Measurements from ENCODE around the gene DIS3. TPM values are rescaled to one million over a fixed set of nuclear protein-coding genes. Genes with fewer than 3 reads are reported as not detected.
"Not testable (repeated sequence)": the region's sequence is repeated elsewhere in the genome, so short reads cannot be mapped to it uniquely, and the experiment has no call there.

The DIS3 gene
- total RNA-seq, 4 donors from 2014 or later, result 6.0 to 18.1 (median 13.5) TPM

GRCh38 chr13:72737033-72737432 lies 44.7 kb downstream of the DIS3 start:
- 39 to 74% methylated on average over 3 of the region's 3 CpGs for WGBS, 2 donors (ENCODE audit: low coverage in 1 of 2)
- no peak for DNase-seq

GRCh38 chr13:72728290-72728605 lies 53.5 kb downstream of the DIS3 start:
- Histone ChIP-seq H3K9me3 (no peaks in the 10 kb centered on the region), H3K36me3 (no peaks in the 10 kb centered on the region), H3K27me3 (no peaks in the 10 kb centered on the region), H3K4me3 (peak overlapping the region; percentile 47 to 91 (median 83)), H3K27ac (peak overlapping the region; percentile 73 to 90 (median 80)), H3K4me1 (peaks cover 5 to 33% (median 27%) of the 10 kb centered on the region in 4 donors)
- no peak for TF ChIP-seq CTCF (IDR thresholded peaks at IDR 0.05)
- TF ChIP-seq POLR2AphosphoS5 (IDR thresholded peaks at IDR 0.05), result no peak
- TF ChIP-seq POLR2A (IDR thresholded peaks at IDR 0.05), result no peak
- no peak for TF ChIP-seq EP300 (IDR thresholded peaks at IDR 0.05; ENCODE audit: low read depth)
- in situ Hi-C loops (cut with MboI; ENCODE audit: low pct_ligation_motif_present in 1 of 4, low pct_unique_long_range_greater_than_20kb in 1 of 4, low sequenced_read_pairs in 3 of 4), result no loop called here
- DNase-seq, result no peak
- intact Hi-C loops (cut with DNase I; ENCODE audit: low total_unique reads), result no loop called here
- 5 to 13% methylated on average over 3 of the region's 3 CpGs for WGBS, 2 donors (ENCODE audit: low coverage in 1 of 2)

More at GRCh38 chr13:72737033-72737432, 44.7 kb downstream of the DIS3 start:
- Histone ChIP-seq H3K36me3 (no peaks in the 10 kb centered on the region), H3K27me3 (no peaks in the 10 kb centered on the region), H3K27ac (no peak overlapping the region), H3K9me3 (no peaks in the 10 kb centered on the region), H3K4me3 (no peak overlapping the region), H3K4me1 (peaks cover 0 to 6% (median 0%) of the 10 kb centered on the region in 4 donors)
- TF ChIP-seq POLR2AphosphoS5 (IDR thresholded peaks at IDR 0.05) (no peak), EP300 (IDR thresholded peaks at IDR 0.05; ENCODE audit: low read depth) (no peak), CTCF (IDR thresholded peaks at IDR 0.05) (no peak), POLR2A (IDR thresholded peaks at IDR 0.05) (no peak)
- intact Hi-C loops (cut with DNase I; ENCODE audit: low total_unique reads), result no loop called here
- in situ Hi-C loops (cut with MboI; ENCODE audit: low pct_ligation_motif_present in 1 of 4, low pct_unique_long_range_greater_than_20kb in 1 of 4, low sequenced_read_pairs in 3 of 4), result no loop called here

DNA sequence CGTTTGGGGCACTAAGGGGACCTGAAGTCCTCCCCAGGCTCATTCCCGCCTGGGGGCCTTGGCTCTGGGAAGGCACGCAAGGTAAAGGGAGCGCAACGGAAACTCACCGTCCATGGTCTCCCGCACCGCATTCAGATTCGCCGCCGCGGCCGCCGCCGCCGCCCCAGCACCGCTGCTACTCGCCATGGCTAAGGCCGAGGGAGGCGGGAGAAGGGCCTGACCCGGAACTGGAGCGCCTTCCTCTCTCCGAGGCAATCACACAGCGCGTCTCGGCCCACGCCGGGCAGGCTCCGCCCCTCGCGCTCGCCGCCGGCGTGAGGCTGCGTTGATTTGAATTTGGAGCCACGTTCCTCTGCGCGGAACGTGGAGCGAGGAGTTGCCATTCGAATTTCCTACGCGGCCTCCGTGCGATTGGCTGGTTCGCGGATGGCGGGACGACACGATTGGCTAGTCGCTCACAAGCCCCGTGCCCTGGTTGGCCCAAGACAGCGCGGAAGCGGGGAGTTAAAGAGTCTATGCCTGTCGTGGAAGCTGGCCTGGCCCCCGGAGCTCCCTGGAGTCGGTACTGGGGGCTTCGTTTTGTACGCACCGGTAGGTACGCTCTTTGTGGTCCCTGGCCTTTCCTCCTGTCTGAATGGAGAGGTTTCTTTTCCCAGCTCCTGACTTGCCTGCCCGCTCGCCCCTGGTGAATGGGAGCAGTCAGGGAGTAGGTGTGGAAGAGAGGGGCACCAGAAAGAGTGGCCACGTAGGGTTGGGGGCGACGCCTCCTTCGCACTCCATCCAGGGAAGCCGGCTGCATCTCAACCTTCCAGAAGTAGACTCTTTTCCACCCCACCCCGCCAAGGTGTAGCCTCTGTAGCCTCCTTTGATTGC lies 54.0 kb downstream of the DIS3 start, which contains the start of the genes BORA and MZT1:
TSS of gene BORA (plus strand) at position 507 of the 873 bp plus-strand sequence. CDS start 1,018 bp downstream, outside the sequence.
TSS of gene MZT1 (minus strand) at position 213 of the 873 bp plus-strand sequence. CDS start at position 186, 27 bp downstream.
- TF ChIP-seq CTCF (IDR thresholded peaks at IDR 0.05), result no peak
- peak; percentile 45 for TF ChIP-seq POLR2A (IDR thresholded peaks at IDR 0.05)
- peak; percentile 42 to 55 (median 51) for TF ChIP-seq POLR2AphosphoS5 (IDR thresholded peaks at IDR 0.05)
- no peak for TF ChIP-seq EP300 (IDR thresholded peaks at IDR 0.05; ENCODE audit: low read depth)
- H3K9me3 ChIP-seq, result no peaks in the 10 kb centered on the region
- no peaks in the 10 kb centered on the region for H3K27me3 ChIP-seq
- DNase-seq, result peak; percentile 97
- intact Hi-C loops (cut with DNase I; ENCODE audit: low total_unique reads), result no loop called here
- H3K27ac ChIP-seq, result peak within 1 kb of the TSS; percentile 73 to 90 (median 80)
- peaks cover 5 to 33% (median 27%) of the 10 kb centered on the region in 4 donors for H3K4me1 ChIP-seq
- peak within 1 kb of the TSS; percentile 79 to 91 (median 83) for H3K4me3 ChIP-seq
- H3K36me3 ChIP-seq, result no peaks in the 10 kb centered on the region
- WGBS, 2 donors (ENCODE audit: low coverage in 1 of 2), result 0% methylated on average over 36 of the region's 71 CpGs; no CpG with 5 or more reads in 1 of the 2 donors
- in situ Hi-C loops (cut with MboI; ENCODE audit: low pct_ligation_motif_present in 1 of 4, low pct_unique_long_range_greater_than_20kb in 1 of 4, low sequenced_read_pairs in 3 of 4), result no loop called here

DNA sequence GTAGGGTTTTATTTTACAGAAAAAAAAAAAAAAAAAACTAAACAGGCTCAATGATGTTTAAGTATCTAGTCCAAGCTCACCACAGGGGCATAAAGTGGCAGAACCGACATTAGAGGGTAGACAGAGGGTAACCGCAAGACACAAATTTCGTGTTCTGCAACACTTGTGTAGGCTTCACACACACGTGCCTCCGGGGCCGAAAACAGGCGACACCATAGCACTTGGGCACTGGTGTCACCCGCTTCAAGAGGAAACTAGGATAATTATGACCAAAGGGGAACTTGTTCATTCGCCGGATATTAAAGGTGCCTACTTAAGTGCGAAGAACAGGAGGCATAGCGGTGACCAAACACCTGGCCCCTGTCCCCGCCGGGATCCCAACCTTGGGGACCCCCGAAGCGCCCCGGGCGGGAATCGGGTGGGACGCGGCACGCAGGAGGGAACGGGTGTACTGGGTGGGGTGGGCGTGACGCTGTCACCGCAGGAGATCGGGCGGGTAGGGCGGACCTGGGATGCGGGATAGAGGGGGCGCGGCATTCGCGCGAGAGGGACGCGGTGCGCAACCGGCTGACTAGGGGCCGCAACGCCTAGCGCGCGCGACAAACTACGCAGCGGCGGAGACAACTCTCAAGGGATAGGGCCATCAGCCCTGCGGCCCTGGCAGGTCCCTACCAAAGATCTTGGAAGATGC lies 54.8 kb downstream of the DIS3 start:
- WGBS, 2 donors (ENCODE audit: low coverage in 1 of 2), result 3 to 6% methylated on average over 7 to 37 of the region's 49 CpGs
- no peaks in the 10 kb centered on the region for H3K9me3 ChIP-seq
- peak overlapping the region; percentile 79 to 91 (median 83) for H3K4me3 ChIP-seq
- DNase-seq, result peak; percentile 63
- in situ Hi-C loops (cut with MboI; ENCODE audit: low pct_ligation_motif_present in 1 of 4, low pct_unique_long_range_greater_than_20kb in 1 of 4, low sequenced_read_pairs in 3 of 4) (no loop called here), intact Hi-C loops (cut with DNase I; ENCODE audit: low total_unique reads) (no loop called here)
- H3K4me1 ChIP-seq, result peaks cover 5 to 33% (median 27%) of the 10 kb centered on the region in 4 donors
- H3K27me3 ChIP-seq, result no peaks in the 10 kb centered on the region
- H3K36me3 ChIP-seq, result no peaks in the 10 kb centered on the region
- H3K27ac ChIP-seq, result peak overlapping the region; percentile 73 to 90 (median 80)
- no peak for TF ChIP-seq POLR2A (IDR thresholded peaks at IDR 0.05)
- TF ChIP-seq POLR2AphosphoS5 (IDR thresholded peaks at IDR 0.05), result no peak
- no peak for TF ChIP-seq CTCF (IDR thresholded peaks at IDR 0.05)
- no peak for TF ChIP-seq EP300 (IDR thresholded peaks at IDR 0.05; ENCODE audit: low read depth)

DNA sequence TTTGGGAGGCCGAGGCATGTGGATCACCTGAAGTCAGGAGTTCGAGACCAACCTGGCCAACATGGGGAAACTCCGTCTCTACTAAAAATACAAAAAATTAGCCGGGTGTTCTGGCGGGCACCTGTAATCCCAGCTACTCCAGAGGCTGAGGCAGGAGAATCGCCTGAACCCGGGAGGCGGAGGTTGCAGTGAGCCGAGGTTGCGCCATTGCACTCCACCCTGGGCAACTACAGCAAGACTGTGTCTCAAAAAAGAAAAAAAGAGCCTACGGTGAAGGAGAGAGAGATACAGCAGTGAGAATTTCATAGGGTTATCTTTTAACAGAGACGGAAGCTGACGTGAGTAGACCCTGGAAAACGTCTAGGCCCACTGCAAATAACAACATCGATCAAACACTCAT lies 55.5 kb downstream of the DIS3 start:
- in situ Hi-C loops (cut with MboI; ENCODE audit: low pct_ligation_motif_present in 1 of 4, low pct_unique_long_range_greater_than_20kb in 1 of 4, low sequenced_read_pairs in 3 of 4); intact Hi-C loops (cut with DNase I; ENCODE audit: low total_unique reads): not testable (repeated sequence)
- peak overlapping the region in 2 of 4 donors; percentile 84 to 91 for H3K4me3 ChIP-seq

More for the DNA sequence above, 55.5 kb downstream of the DIS3 start:
- WGBS, 2 donors (ENCODE audit: low coverage in 1 of 2), result 72 to 83% methylated on average over 5 to 15 of the region's 15 CpGs
- not testable (repeated sequence) for H3K36me3 ChIP-seq, H3K9me3 ChIP-seq, H3K27me3 ChIP-seq, DNase-seq, H3K27ac ChIP-seq
- peaks cover 5 to 33% (median 27%) of the 10 kb centered on the region in 4 donors for H3K4me1 ChIP-seq

Measured in transverse colon (tissue), 4 donors.